ENCODE data around the gene LCE7A.

The LCE7A gene

DNA sequence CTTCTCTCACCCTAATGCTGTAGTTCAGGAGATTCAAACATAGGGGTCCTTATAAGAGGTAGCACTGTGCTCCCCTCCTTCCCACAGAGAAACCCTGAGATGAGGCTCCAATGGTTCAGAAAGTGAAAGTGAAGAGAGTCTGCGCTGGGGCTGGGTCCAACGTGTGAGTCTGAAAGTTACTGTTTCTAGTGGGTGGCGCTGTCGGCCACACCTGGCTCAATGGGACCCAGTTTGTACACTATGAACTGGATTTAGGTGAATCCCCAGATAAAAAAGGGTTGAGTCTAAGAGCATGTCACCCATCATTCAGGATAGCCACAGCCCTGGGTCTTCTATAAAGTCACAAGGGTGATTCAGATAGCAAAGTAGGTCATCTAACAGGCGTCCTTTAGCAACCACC lies 21.1 kb downstream of the LCE7A start:
- Histone ChIP-seq H3K4me1 (ENCODE audit: insufficient read depth, low read length) (peaks cover under 1% of the 10 kb centered on the region), H3K36me3 (ENCODE audit: insufficient read depth, low read length) (no peaks in the 10 kb centered on the region), H3K9ac (ENCODE audit: low read length) (no peak overlapping the region), H3K27ac (ENCODE audit: low read depth, low read length) (no peak overlapping the region), H3K27me3 (ENCODE audit: control insufficient read depth in 1 of 2, insufficient read depth in 2 of 2, low read length in 2 of 2) (no peaks in the 10 kb centered on the region), H3K9me3 (ENCODE audit: low read length) (no peaks in the 10 kb centered on the region), H3K4me3 (ENCODE audit: low read depth in 1 of 2, low read length in 2 of 2) (no peak overlapping the region)

DNA sequence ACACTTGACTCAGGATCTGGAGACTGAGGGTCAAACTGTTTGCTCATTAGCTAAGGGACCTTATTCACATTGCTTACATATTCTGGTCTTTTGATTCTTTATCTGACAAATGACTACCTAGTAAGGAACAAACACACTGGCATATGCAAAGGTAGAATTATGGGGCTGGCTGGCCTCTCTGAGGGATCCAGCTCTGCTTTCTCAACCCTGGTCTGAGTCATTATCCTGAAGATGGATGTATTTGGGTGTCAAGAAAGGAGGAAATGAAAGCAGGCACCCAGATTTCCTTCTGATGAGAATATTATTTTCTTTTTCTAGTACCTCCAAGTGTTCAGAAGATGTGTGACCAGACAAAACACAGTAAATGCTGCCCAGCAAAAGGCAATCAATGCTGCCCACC lies 24.3 kb downstream of the LCE7A start:
- Histone ChIP-seq H3K27me3 (ENCODE audit: control insufficient read depth in 1 of 2, insufficient read depth in 2 of 2, low read length in 2 of 2) (no peaks in the 10 kb centered on the region), H3K9me3 (ENCODE audit: low read length) (no peaks in the 10 kb centered on the region), H3K9ac (ENCODE audit: low read length) (no peak overlapping the region), H3K27ac (ENCODE audit: low read depth, low read length) (no peak overlapping the region), H3K36me3 (ENCODE audit: insufficient read depth, low read length) (no peaks in the 10 kb centered on the region), H3K4me3 (ENCODE audit: low read depth in 1 of 2, low read length in 2 of 2) (no peak overlapping the region), H3K4me1 (ENCODE audit: insufficient read depth, low read length) (peaks cover 5% of the 10 kb centered on the region)

DNA sequence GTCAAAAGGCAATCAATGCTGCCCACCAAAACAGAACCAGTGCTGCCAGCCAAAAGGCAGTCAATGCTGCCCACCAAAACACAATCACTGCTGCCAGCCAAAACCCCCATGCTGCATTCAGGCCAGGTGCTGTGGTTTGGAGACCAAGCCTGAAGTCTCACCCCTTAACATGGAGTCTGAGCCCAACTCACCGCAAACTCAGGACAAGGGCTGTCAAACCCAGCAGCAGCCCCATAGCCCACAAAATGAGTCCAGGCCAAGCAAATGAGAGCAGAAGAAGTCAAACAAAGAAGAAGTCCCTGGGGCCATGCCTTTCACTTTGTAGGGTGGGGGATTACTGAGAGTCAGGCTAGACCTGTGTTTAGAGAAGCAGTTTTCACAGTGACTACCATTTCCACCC lies 24.7 kb downstream of the LCE7A start:
- Histone ChIP-seq H3K36me3 (ENCODE audit: insufficient read depth, low read length) (no peaks in the 10 kb centered on the region), H3K27me3 (ENCODE audit: control insufficient read depth in 1 of 2, insufficient read depth in 2 of 2, low read length in 2 of 2) (no peaks in the 10 kb centered on the region), H3K4me3 (ENCODE audit: low read depth in 1 of 2, low read length in 2 of 2) (no peak overlapping the region), H3K27ac (ENCODE audit: low read depth, low read length) (no peak overlapping the region), H3K4me1 (ENCODE audit: insufficient read depth, low read length) (peaks cover 5% of the 10 kb centered on the region), H3K9ac (ENCODE audit: low read length) (no peak overlapping the region), H3K9me3 (ENCODE audit: low read length) (no peaks in the 10 kb centered on the region)

DNA sequence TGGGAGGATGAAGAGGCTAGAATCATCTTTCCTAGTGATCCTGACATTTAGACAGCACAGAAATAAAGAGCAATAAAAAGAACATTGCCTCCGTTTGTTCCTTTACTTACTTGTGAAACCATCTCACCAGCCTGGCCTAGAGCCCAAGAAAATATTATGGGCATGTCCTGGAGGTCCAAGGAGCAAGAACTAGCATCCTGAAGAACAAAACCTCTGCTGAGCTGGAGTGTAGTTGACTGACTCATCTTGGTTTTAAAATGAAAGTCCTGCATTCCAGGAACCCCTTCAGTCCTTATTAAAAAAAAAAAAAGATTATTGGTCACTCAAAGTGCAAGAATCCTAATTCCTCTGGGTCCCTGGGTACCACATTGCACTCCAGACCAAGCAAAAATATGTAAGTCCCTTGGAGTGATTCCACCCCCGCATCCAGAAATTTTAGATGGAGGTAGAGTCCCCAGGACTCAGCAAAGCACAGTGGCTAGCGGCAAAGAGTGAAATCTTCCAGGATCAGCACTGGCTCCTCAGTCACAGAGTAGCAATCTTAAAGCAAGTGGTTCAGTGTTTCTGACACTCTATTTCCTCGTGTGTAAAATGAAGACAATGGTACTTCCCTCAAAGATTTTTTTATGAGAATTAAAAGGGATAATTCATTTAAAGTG lies 25.3 kb downstream of the LCE7A start:
- no peak overlapping the region for H3K27ac ChIP-seq (ENCODE audit: low read depth, low read length)
- no peaks in the 10 kb centered on the region for H3K36me3 ChIP-seq (ENCODE audit: insufficient read depth, low read length)

DNA sequence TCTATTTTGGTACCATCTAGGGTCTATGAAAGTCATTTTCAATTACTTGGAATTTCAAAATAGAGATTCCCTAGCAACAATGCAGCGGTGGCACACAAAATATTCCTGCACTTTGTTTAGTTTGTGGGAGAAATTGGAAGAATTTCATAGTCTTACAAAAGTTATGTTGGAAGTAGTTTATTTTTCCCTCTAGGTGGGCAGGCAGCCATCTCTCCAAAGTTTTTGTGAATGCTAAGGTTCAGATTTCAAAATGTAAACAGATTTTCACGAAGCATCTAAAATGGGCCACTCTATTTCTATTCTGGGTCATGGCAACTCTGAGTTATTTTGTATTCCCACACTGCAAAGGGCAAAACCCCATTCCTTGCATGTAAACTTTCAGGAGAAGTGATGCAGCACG lies 26.3 kb downstream of the LCE7A start:
- H3K4me1 ChIP-seq (ENCODE audit: insufficient read depth, low read length), result peaks cover 5% of the 10 kb centered on the region
- H3K27ac ChIP-seq (ENCODE audit: low read depth, low read length), result no peak overlapping the region
- H3K27me3 ChIP-seq (ENCODE audit: control insufficient read depth in 1 of 2, insufficient read depth in 2 of 2, low read length in 2 of 2), result no peaks in the 10 kb centered on the region

More for the DNA sequence above, 25.3 kb downstream of the LCE7A start:
- no peak overlapping the region for H3K9ac ChIP-seq (ENCODE audit: low read length)
- no peak overlapping the region for H3K4me3 ChIP-seq (ENCODE audit: low read depth in 1 of 2, low read length in 2 of 2)
- H3K4me1 ChIP-seq (ENCODE audit: insufficient read depth, low read length), result peaks cover 5% of the 10 kb centered on the region
- H3K9me3 ChIP-seq (ENCODE audit: low read length), result no peaks in the 10 kb centered on the region
- H3K27me3 ChIP-seq (ENCODE audit: control insufficient read depth in 1 of 2, insufficient read depth in 2 of 2, low read length in 2 of 2), result no peaks in the 10 kb centered on the region

DNA sequence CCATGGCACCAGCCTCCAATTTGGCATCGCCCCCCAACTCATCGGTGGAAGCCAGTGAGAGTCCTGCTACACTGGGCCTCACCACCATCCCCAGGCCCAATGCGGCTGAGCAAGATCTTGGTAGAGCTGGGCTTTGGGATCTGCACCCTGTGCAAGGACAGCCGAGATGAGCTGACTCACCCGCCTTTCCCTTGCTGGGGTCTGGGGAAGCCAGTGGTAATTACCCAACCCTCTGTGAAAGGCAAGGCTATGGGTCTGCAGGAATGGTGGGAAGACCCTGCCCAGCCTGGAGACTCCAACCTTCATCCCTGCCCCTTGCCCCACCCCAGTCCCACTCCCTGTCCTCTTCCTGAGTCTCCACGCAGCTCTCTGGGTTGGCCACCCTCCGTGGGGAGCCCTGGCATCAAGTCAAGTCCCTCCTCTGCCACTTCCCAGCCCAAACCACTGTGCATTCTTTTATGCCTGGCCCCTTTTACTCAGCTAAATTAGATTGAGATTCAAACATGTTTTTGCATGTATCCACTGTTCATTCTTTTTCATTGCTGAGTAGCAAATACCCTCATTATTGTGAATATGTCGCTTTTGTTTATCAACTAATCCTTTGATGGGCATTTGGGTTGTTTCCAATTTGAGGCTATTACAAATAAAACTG lies 27.1 kb downstream of the LCE7A start:
- no peak overlapping the region for H3K9ac ChIP-seq (ENCODE audit: low read length)
- H3K27ac ChIP-seq (ENCODE audit: low read depth, low read length), result no peak overlapping the region
- no peaks in the 10 kb centered on the region for H3K9me3 ChIP-seq (ENCODE audit: low read length)
- no peaks in the 10 kb centered on the region for H3K27me3 ChIP-seq (ENCODE audit: control insufficient read depth in 1 of 2, insufficient read depth in 2 of 2, low read length in 2 of 2)
- no peak overlapping the region for H3K4me3 ChIP-seq (ENCODE audit: low read depth in 1 of 2, low read length in 2 of 2)
- H3K4me1 ChIP-seq (ENCODE audit: insufficient read depth, low read length), result peaks cover 5% of the 10 kb centered on the region
- H3K36me3 ChIP-seq (ENCODE audit: insufficient read depth, low read length), result no peaks in the 10 kb centered on the region

More for the DNA sequence above, 26.3 kb downstream of the LCE7A start:
- H3K36me3 ChIP-seq (ENCODE audit: insufficient read depth, low read length), result no peaks in the 10 kb centered on the region
- H3K4me3 ChIP-seq (ENCODE audit: low read depth in 1 of 2, low read length in 2 of 2), result no peak overlapping the region
- H3K9me3 ChIP-seq (ENCODE audit: low read length), result no peaks in the 10 kb centered on the region
- no peak overlapping the region for H3K9ac ChIP-seq (ENCODE audit: low read length)

DNA sequence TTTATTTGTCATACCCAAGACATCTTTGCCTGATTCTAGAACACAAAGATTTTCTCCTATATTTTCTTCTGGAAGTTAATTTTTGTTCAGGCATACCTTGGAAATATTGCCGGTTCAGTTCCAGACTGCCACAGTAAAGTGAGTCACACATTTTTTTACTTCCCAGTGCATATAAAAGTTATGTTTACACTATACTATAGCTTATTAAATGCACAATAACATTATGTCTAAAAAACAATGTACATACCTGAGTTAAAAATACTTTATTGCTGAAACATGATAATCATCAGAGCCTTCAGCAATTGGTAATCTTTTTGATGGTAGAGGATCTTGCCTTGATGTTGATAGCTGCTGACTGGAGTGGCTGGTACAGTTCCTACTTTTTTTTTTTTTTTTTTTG lies 28.3 kb downstream of the LCE7A start:
- Histone ChIP-seq H3K9ac (ENCODE audit: low read length) (no peak overlapping the region), H3K36me3 (ENCODE audit: insufficient read depth, low read length) (no peaks in the 10 kb centered on the region), H3K4me3 (ENCODE audit: low read depth in 1 of 2, low read length in 2 of 2) (no peak overlapping the region), H3K27me3 (ENCODE audit: control insufficient read depth in 1 of 2, insufficient read depth in 2 of 2, low read length in 2 of 2) (no peaks in the 10 kb centered on the region), H3K9me3 (ENCODE audit: low read length) (no peaks in the 10 kb centered on the region), H3K4me1 (ENCODE audit: insufficient read depth, low read length) (peaks cover 5% of the 10 kb centered on the region), H3K27ac (ENCODE audit: low read depth, low read length) (no peak overlapping the region)

DNA sequence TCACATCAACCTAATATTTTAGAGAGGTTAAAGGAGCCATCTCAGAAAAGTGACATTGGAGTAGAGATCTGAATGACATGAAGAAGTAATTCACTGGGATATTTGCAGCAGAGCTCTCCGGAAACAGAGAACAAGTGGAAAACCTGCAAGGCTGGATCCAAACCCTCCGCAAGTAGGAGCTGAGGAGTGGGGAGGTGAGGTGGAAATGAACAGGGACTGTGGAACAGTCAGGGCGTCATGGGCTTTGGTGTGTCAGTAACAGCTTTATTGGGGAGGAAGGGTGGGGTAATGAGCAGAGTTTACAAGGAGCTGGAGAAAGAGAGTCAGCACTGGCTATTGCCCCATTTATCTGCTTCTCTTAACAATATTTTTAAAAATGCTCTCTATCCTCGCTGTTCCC lies 39.2 kb downstream of the LCE7A start:
- peaks cover 4% of the 10 kb centered on the region for H3K4me1 ChIP-seq (ENCODE audit: insufficient read depth, low read length)
- H3K27ac ChIP-seq (ENCODE audit: low read depth, low read length), result no peak overlapping the region
- H3K27me3 ChIP-seq (ENCODE audit: control insufficient read depth in 1 of 2, insufficient read depth in 2 of 2, low read length in 2 of 2), result no peaks in the 10 kb centered on the region
- no peaks in the 10 kb centered on the region for H3K9me3 ChIP-seq (ENCODE audit: low read length)
- no peaks in the 10 kb centered on the region for H3K36me3 ChIP-seq (ENCODE audit: insufficient read depth, low read length)
- H3K9ac ChIP-seq (ENCODE audit: low read length), result no peak overlapping the region
- H3K4me3 ChIP-seq (ENCODE audit: low read depth in 1 of 2, low read length in 2 of 2), result no peak overlapping the region

DNA sequence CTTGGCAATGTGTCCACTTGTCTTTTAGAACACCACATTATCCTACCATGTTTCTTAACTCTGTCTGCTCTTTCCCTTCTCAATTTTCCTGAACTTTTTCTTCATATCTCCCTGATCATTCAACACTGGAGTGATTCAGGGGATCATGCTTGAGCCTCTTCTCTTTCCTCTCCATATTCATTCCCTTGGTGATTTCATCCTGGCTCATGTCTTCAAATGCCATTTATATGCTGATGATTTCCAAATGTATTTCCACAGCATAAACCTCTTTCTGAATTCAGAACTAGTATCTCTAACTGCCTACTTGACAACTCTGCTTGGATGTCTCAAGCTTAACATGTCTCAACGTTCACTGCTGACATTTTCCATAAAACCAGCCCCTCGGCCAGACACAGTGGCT lies 40.1 kb downstream of the LCE7A start:
- Histone ChIP-seq H3K4me3 (ENCODE audit: low read depth in 1 of 2, low read length in 2 of 2) (no peak overlapping the region), H3K9ac (ENCODE audit: low read length) (no peak overlapping the region), H3K4me1 (ENCODE audit: insufficient read depth, low read length) (peaks cover 4% of the 10 kb centered on the region), H3K27ac (ENCODE audit: low read depth, low read length) (no peak overlapping the region), H3K36me3 (ENCODE audit: insufficient read depth, low read length) (no peaks in the 10 kb centered on the region), H3K27me3 (ENCODE audit: control insufficient read depth in 1 of 2, insufficient read depth in 2 of 2, low read length in 2 of 2) (no peaks in the 10 kb centered on the region), H3K9me3 (ENCODE audit: low read length) (no peaks in the 10 kb centered on the region)

DNA sequence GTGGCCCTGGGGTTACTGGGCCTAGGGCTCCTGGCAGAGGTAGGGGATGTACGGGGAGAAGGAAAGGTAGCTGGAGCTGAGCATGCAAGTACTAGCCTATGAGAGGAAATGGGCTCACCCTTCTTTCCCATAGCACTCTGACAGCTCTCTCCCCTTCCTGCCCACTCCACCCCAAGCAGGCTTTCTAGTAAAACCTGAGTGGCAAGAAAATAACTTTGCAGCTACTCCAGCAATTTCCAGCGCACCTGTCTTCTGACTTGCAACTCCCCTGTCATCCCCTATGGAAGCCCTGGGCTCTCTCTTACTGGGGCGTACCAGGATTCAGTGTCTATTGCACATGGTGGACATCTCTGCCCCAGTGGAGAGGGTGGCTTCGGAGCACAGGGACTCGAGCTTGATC lies 41.8 kb downstream of the LCE7A start:
- Histone ChIP-seq H3K36me3 (ENCODE audit: insufficient read depth, low read length) (no peaks in the 10 kb centered on the region), H3K9ac (ENCODE audit: low read length) (no peak overlapping the region), H3K27me3 (ENCODE audit: control insufficient read depth in 1 of 2, insufficient read depth in 2 of 2, low read length in 2 of 2) (no peaks in the 10 kb centered on the region), H3K27ac (ENCODE audit: low read depth, low read length) (no peak overlapping the region), H3K4me1 (ENCODE audit: insufficient read depth, low read length) (no peaks in the 10 kb centered on the region), H3K9me3 (ENCODE audit: low read length) (no peaks in the 10 kb centered on the region), H3K4me3 (ENCODE audit: low read depth in 1 of 2, low read length in 2 of 2) (no peak overlapping the region)

DNA sequence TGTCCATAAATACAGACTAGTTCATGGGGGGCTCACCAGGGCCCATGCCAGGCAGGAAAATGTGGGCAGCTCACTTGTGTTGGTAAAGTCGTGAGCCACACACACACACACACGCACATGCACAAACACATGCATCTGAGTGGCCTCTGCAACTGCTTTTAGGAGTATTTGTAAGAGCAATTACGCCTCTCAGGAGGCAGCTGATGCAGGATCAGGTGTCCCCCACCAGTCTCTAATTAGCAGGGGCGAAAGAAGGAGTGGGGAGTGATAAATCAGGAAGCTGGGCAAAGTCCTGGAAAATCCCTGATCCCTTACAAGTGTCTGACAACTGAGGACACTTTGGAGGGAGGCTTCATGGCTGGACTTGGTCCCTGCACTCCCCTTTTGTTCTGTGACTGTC lies 42.8 kb downstream of the LCE7A start:
- H3K4me3 ChIP-seq (ENCODE audit: low read depth in 1 of 2, low read length in 2 of 2), result no peak overlapping the region
- no peaks in the 10 kb centered on the region for H3K9me3 ChIP-seq (ENCODE audit: low read length)
- no peaks in the 10 kb centered on the region for H3K27me3 ChIP-seq (ENCODE audit: control insufficient read depth in 1 of 2, insufficient read depth in 2 of 2, low read length in 2 of 2)
- no peaks in the 10 kb centered on the region for H3K36me3 ChIP-seq (ENCODE audit: insufficient read depth, low read length)
- H3K4me1 ChIP-seq (ENCODE audit: insufficient read depth, low read length), result no peaks in the 10 kb centered on the region
- no peak overlapping the region for H3K27ac ChIP-seq (ENCODE audit: low read depth, low read length)
- no peak overlapping the region for H3K9ac ChIP-seq (ENCODE audit: low read length)

Data from muscle layer of colon (tissue), 2 donors.